K562 (cell line): ENCODE measurements around the gene RPE65. TPM values are rescaled to one million over a fixed set of nuclear protein-coding genes. Genes with fewer than 3 reads are reported as not detected.

ENCODE experiments used
- ATAC-seq: fragments of 200-7000 bp; cut with Tn5 transposase; 3 replicates; pipeline ENCODE4 v1.9.1; 2020; ENCODE audit warnings: moderate library complexity
- BruUV-seq: library from RNA; stranded (reverse); fragments of 400-500 nt; replicated peaks from 2 replicates; lab custom pipeline; 2021; lab: Mats Ljungman, UMichigan
- CTCF ChIA-PET: fragments of 300-600 bp; formaldehyde crosslinking; extraction: SDS; loops from one replicate; lab custom pipeline; 2021; ENCODE audit warnings: low intra/inter-chr PET ratio; lab: Yijun Ruan, JAX
- POLR2A ChIA-PET: fragments of 300-600, 350-650 bp; sonication (Branson Sonifier 250); formaldehyde crosslinking; extraction: SDS; loops from one replicate; lab custom pipeline; 2021; ENCODE audit warnings: antibody characterized with exemption, inconsistent platforms; lab: Yijun Ruan, JAX
- DNase-seq, 4 experiments: peaks; one replicate each; pipeline versions ENCODE4 v3.0.0 to v3.0.0-alpha.2; 2011 to 2018; ENCODE audit warnings: low spot score in 3 of 4, mixed read lengths in 3 of 4; ENCODE audit errors: extremely low read depth in 1 of 4
- FAIRE-seq: peaks from 2 replicates; lab custom pipeline; 2011; peaks lifted over from hg19 to GRCh38; lab: Jason Lieb, UNC
- H2AFZ ChIP-seq: 2 replicates; pipeline ENCODE4 v1.6.0; 2011; ENCODE audit warnings: low read depth, low read length, control low read depth, inconsistent platforms
- H3K27ac ChIP-seq: fragments of 200-600 bp; 3 replicates; pipeline ENCODE4 v1.8.0; 2011; ENCODE audit warnings: low read depth, mild to moderate bottlenecking, control low read depth, inconsistent platforms, low read length, moderate library complexity, mixed read lengths; ENCODE audit errors: extremely low read depth
- H3K27me3 ChIP-seq, 2 experiments: fragments of 300-600 bp in 1 of 2; 2 replicates in 1 of 2; 3 replicates in 1 of 2; pipeline versions ENCODE4 v1.6.0 to v1.8.0; 2011; ENCODE audit warnings: inconsistent platforms in 2 of 2, low read length in 2 of 2, mild to moderate bottlenecking in 1 of 2, mixed read lengths in 1 of 2, moderate library complexity in 1 of 2; ENCODE audit not compliant: control insufficient read depth in 2 of 2, insufficient read depth in 2 of 2
- H3K36me3 ChIP-seq: fragments of 300-600 bp; 3 replicates; pipeline ENCODE4 v1.8.0; 2011; ENCODE audit warnings: mild to moderate bottlenecking, low read length, inconsistent platforms; ENCODE audit not compliant: control insufficient read depth, insufficient read depth
- H3K4me1 ChIP-seq, 2 experiments: fragments of 200-600 bp in 1 of 2; replicated peaks in 1 of 2; 2 replicates in 1 of 2; 3 replicates in 1 of 2; pipeline versions ENCODE4 v1.5.1 to v1.8.0; 2011; ENCODE audit warnings: inconsistent platforms in 2 of 2, low read length in 2 of 2, mild to moderate bottlenecking in 1 of 2, mixed read lengths in 1 of 2, moderate library complexity in 1 of 2; ENCODE audit not compliant: control insufficient read depth in 2 of 2, insufficient read depth in 2 of 2
- H3K4me2 ChIP-seq: 2 replicates; pipeline ENCODE4 v1.6.1; 2011; ENCODE audit warnings: low read length, control low read depth, inconsistent platforms, mixed read lengths; ENCODE audit not compliant: insufficient read depth
- H3K4me3 ChIP-seq: fragments of 200-600 bp; sonication (generic), shearing (Covaris generic); 2 replicates; pipeline ENCODE4 v1.5.1; 2016; ENCODE audit warnings: control low read depth, inconsistent platforms
- H3K79me2 ChIP-seq: fragments of 200-600 bp; 3 replicates; pipeline ENCODE4 v1.8.0; 2011; ENCODE audit warnings: low read length, inconsistent platforms; ENCODE audit not compliant: control insufficient read depth, insufficient read depth
- H3K9ac ChIP-seq, 2 experiments: 2 replicates each; pipeline versions ENCODE4 v1.6.0 to v1.6.1; 2011; ENCODE audit warnings: low read depth in 2 of 2, low read length in 2 of 2, control low read depth in 1 of 2, inconsistent platforms in 1 of 2, mild to moderate bottlenecking in 1 of 2, mixed read lengths in 1 of 2; ENCODE audit not compliant: insufficient read depth in 1 of 2
- H3K9me1 ChIP-seq: one replicate; pipeline ENCODE4 v1.6.0; 2011; ENCODE audit warnings: inconsistent platforms, mild to moderate bottlenecking, low read length, moderate library complexity; ENCODE audit not compliant: control insufficient read depth, insufficient read depth
- H3K9me3 ChIP-seq: replicated peaks from 2 replicates; pipeline ENCODE4 v1.5.1; 2011; ENCODE audit warnings: low read depth, low read length, inconsistent platforms; ENCODE audit not compliant: control insufficient read depth, insufficient read depth
- H4K20me1 ChIP-seq: replicated peaks from 2 replicates; pipeline ENCODE4 v1.6.1; 2011; ENCODE audit warnings: low read length, inconsistent platforms, mixed read lengths; ENCODE audit not compliant: control insufficient read depth, insufficient read depth
- BRF1 ChIP-seq: IDR thresholded peaks from 3 replicates; pipeline ENCODE4 v1.6.1; 2011; ENCODE audit warnings: borderline replicate concordance, mild to moderate bottlenecking; ENCODE audit not compliant: insufficient read length; ENCODE audit errors: extremely low read depth
- CBX8 ChIP-seq: fragments of 200-600 bp; sonication (generic); IDR thresholded peaks from 2 replicates; pipeline ENCODE4 v1.6.1; 2012; ENCODE audit warnings: borderline replicate concordance, mixed run types, low read depth, mild to moderate bottlenecking, moderate library complexity, mixed read lengths, low read length, control low read depth, inconsistent platforms; ENCODE audit not compliant: poor library complexity, severe bottlenecking; ENCODE audit errors: extremely low read depth
- ESRRB ChIP-seq: fragments of 250-450 bp; sonication (Bioruptor Pico); IDR thresholded peaks from 2 replicates; pipeline ENCODE4 v1.5.0; 2020; ENCODE audit warnings: mild to moderate bottlenecking, moderate library complexity, borderline replicate concordance
- EWSR1 ChIP-seq: fragments of 450-650 bp; IDR thresholded peaks from 2 replicates; pipeline ENCODE4 v1.6.1; 2018; ENCODE audit warnings: borderline replicate concordance, mild to moderate bottlenecking, low read depth, moderate library complexity; ENCODE audit not compliant: partially characterized antibody
- FOXJ2 ChIP-seq: fragments of 200-800 bp; sonication (Bioruptor generic); IDR thresholded peaks from 2 replicates; pipeline ENCODE4 v1.6.1; 2016; ENCODE audit warnings: missing genetic modification characterization, missing compliant biosample characterization
- HDAC3 ChIP-seq: fragments of 450-650 bp; IDR thresholded peaks from 2 replicates; pipeline ENCODE4 v1.6.1; 2018; ENCODE audit warnings: borderline replicate concordance, mild to moderate bottlenecking, moderate library complexity; ENCODE audit not compliant: partially characterized antibody
- IFI16 ChIP-seq: fragments of 250-450 bp; sonication (Bioruptor Pico); IDR thresholded peaks from 2 replicates; pipeline ENCODE4 v2.1.2; 2022; ENCODE audit warnings: mild to moderate bottlenecking, inconsistent platforms
- LARP7 ChIP-seq: fragments of 450-650 bp; IDR thresholded peaks from 2 replicates; pipeline ENCODE4 v1.6.1; 2016
- NFIC ChIP-seq: fragments of 450-650 bp; IDR thresholded peaks from 2 replicates; pipeline ENCODE4 v1.6.1; 2017; ENCODE audit warnings: mild to moderate bottlenecking, inconsistent platforms
- NR2C1 ChIP-seq, 2 experiments: fragments of 450-650 bp; IDR thresholded peaks; 2 replicates each; pipeline ENCODE4 v1.6.1; 2017; ENCODE audit warnings: mild to moderate bottlenecking in 2 of 2, antibody characterized with exemption in 1 of 2, inconsistent platforms in 1 of 2, missing compliant biosample characterization in 1 of 2, missing genetic modification characterization in 1 of 2
- PHB ChIP-seq: fragments of 250-450 bp; sonication (Bioruptor Pico); IDR thresholded peaks from 2 replicates; pipeline ENCODE4 v1.5.0; 2021
- PHF20 ChIP-seq: fragments of 450-650 bp; IDR thresholded peaks from 2 replicates; pipeline ENCODE4 v1.6.1; 2018; ENCODE audit not compliant: partially characterized antibody
- SIN3A ChIP-seq, 2 experiments: fragments of 150-350 bp in 1 of 2; IDR thresholded peaks; 2 replicates each; pipeline ENCODE4 v1.6.1; 2011 to 2016; ENCODE audit warnings: borderline replicate concordance in 2 of 2, low read depth in 2 of 2, low read length in 2 of 2, mild to moderate bottlenecking in 2 of 2, moderate library complexity in 2 of 2; ENCODE audit not compliant: control insufficient read depth in 1 of 2
- SRSF1 ChIP-seq: fragments of 200-400 bp; formaldehyde crosslinking; IDR thresholded peaks from 2 replicates; pipeline ENCODE4 v1.6.1; 2017; ENCODE audit warnings: mild to moderate bottlenecking, low read depth, low read length, moderate library complexity
- ZNF224 ChIP-seq: sonication (generic); formaldehyde crosslinking; IDR thresholded peaks from 2 replicates; pipeline ENCODE4 v1.8.0; 2022; ENCODE audit warnings: mild to moderate bottlenecking, missing genetic modification reagents
- ZNF589 ChIP-seq: fragments of 200-800 bp; sonication (Bioruptor generic); IDR thresholded peaks from 2 replicates; pipeline ENCODE4 v1.6.1; 2016; ENCODE audit warnings: low read depth, missing genetic modification characterization, missing compliant biosample characterization
- WGBS: fragments of 100-300 bp; shearing (Covaris generic); methylation state at CpG from one replicate; pipeline ENCODE4 v1.1.6; 2016; ENCODE audit warnings: low coverage, mixed read lengths; ENCODE audit not compliant: insufficient coverage; ENCODE audit errors: missing lambda C conversion rate; 5-methylcytosine and 5-hydroxymethylcytosine counted together
- in situ Hi-C: fragments of 300-500 bp; cut with MboI; formaldehyde crosslinking; loops from 4 replicates; pipeline ENCODE4 v1.15.0; 2018; ENCODE audit warnings: inconsistent platforms, mixed read lengths
- intact Hi-C: fragments of 100-400 bp; cut with micrococcal nuclease; formaldehyde crosslinking; loops from 2 replicates; pipeline ENCODE4 v1.14.2; 2022
- polyA plus RNA-seq, 8 experiments: library from polyadenylated mRNA; depleted of rRNA in 4 of 8; stranded (reverse) in 5 of 8; unstranded in 3 of 8; fragments of >200 nt; fragmentation: Nextera tagmentation in 2 of 8; fragmentation: Illumina TruSeq in 1 of 8; extraction: Ambion mirVana in 2 of 8; extraction: Trizol in 1 of 8; gene quantifications; 2 replicates each; pipeline versions ENCODE4 v1.2.1 to v1.2.3, GENCODE V29; 2011 to 2014; ENCODE audit warnings: inconsistent platforms in 1 of 8, missing spikeins in 1 of 8
- total RNA-seq, 7 experiments: library from RNA; depleted of rRNA in 6 of 7; stranded (reverse); fragments of >200 nt in 6 of 7; fragmentation: Illumina TruSeq in 2 of 7; extraction: Trizol in 2 of 7; gene quantifications; 2 replicates each; pipeline versions ENCODE4 v1.2.1 to v1.2.3, GENCODE V29; 2011 to 2021; ENCODE audit warnings: low replicate concordance in 1 of 7
- TF ChIP-seq, protein P1 (sequence below): sonication (generic); formaldehyde crosslinking; IDR thresholded peaks from 2 replicates; pipeline ENCODE4 v1.8.1; 2023; ENCODE audit warnings: mild to moderate bottlenecking, missing genetic modification reagents
- TF ChIP-seq, protein P2 (sequence below): fragments of 450-650 bp; IDR thresholded peaks from 2 replicates; pipeline ENCODE4 v1.6.1; 2016; ENCODE audit warnings: borderline replicate concordance

RPE65 gene
- total and polyA plus RNA-seq, 9 of the 15 experiments (the other 6 are each of a cell fraction or from before 2014, with no cell fraction given) = 0.14 TPM; not detected in 8

DNA sequence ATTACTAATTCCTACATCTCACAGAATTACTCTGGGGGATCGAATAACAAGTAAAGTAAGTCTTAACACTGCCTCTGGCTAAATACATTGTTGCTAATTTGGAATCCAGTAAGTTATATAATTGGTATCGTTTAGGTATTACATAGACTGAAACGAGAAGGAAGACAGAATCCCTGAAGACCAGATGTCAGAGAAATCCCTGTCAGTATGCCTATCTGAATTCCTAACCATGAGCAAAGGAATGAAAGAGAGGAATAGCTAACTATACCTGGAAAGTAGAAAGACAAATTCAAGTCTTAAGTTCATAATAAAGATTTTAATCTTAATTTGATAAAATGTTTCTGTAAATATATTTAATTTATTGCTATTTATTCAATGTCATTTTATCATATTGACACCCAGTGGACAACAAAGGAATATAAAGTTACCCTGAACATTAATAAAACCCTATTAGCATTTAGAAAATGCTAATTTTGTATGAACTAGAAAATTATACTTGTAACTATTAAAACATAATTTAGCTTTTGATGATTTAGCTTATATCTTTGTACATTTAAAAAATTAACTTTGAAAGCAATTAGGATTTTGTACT lies 35.8 kb upstream of the RPE65 start:
- H4K20me1 ChIP-seq = no peaks in the 10 kb centered on the region
- no peaks in the 10 kb centered on the region for H3K9me1 ChIP-seq
- ATAC-seq (no peak), FAIRE-seq (no peak), DNase-seq (no peak)
- intact Hi-C loops (no loop called here), in situ Hi-C loops (loop anchor here (25.0 kb wide), 1 partner anchor 1652 kb away; no protein-coding TSS in a partner anchor)
- no peak overlapping the region for H3K27ac ChIP-seq
- no peak overlapping the region for H2AFZ ChIP-seq
- no peaks in the 10 kb centered on the region for H3K27me3 ChIP-seq
- ChIA-PET POLR2A (interaction anchor here (0.7 to 1.2 kb wide), 2 partner anchors 10 to 12 kb away, joined by 3 to 4 read pairs; partner anchors contain the start of gene DEPDC1), CTCF (no interaction called here)
- no peaks in the 10 kb centered on the region for H3K9me3 ChIP-seq
- H3K79me2 ChIP-seq = peaks cover 4% of the 10 kb centered on the region; the same call in 1 of the 3 replicates
- no peaks in the 10 kb centered on the region for H3K4me1 ChIP-seq
- 79% methylated on average over 3 of the region's 3 CpGs for WGBS
- peaks cover 80% of the 10 kb centered on the region for H3K36me3 ChIP-seq
- H3K9ac ChIP-seq = no peak overlapping the region
- BruUV-seq = no TSS peak
- H3K4me2 ChIP-seq = no peak overlapping the region
- no peak overlapping the region for H3K4me3 ChIP-seq
- TF ChIP-seq, protein P1, sequence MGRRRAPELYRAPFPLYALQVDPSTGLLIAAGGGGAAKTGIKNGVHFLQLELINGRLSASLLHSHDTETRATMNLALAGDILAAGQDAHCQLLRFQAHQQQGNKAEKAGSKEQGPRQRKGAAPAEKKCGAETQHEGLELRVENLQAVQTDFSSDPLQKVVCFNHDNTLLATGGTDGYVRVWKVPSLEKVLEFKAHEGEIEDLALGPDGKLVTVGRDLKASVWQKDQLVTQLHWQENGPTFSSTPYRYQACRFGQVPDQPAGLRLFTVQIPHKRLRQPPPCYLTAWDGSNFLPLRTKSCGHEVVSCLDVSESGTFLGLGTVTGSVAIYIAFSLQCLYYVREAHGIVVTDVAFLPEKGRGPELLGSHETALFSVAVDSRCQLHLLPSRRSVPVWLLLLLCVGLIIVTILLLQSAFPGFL = no peak
- TF ChIP-seq HDAC3 = no peak
- no peak for TF ChIP-seq SIN3A (IDR thresholded peaks at IDR 0.05; ENCODE audit: borderline replicate concordance in 2 of 2, control insufficient read depth in 1 of 2, low read depth in 2 of 2, low read length in 2 of 2)
- no peak for TF ChIP-seq NR2C1 (IDR thresholded peaks at IDR 0.05)
- TF ChIP-seq NR2C1 (tag; IDR thresholded peaks at IDR 0.05) = no peak
- TF ChIP-seq ESRRB (CRISPR knock-in tag) = no peak
- TF ChIP-seq PHB (CRISPR knock-in tag) = no peak
- TF ChIP-seq NFIC = no peak
- no peak for TF ChIP-seq LARP7
- TF ChIP-seq SRSF1 = no peak
- no peak for TF ChIP-seq PHF20
- no peak for TF ChIP-seq EWSR1
- no peak for TF ChIP-seq ZNF589 (CRISPR knock-in tag)
- TF ChIP-seq BRF1 = no peak
- no peak for TF ChIP-seq ZNF224 (CRISPR knock-in tag)
- no peak for TF ChIP-seq FOXJ2 (tag)
- TF ChIP-seq CBX8 = no peak
- TF ChIP-seq IFI16 (CRISPR knock-in tag) = no peak
- TF ChIP-seq, protein P2, sequence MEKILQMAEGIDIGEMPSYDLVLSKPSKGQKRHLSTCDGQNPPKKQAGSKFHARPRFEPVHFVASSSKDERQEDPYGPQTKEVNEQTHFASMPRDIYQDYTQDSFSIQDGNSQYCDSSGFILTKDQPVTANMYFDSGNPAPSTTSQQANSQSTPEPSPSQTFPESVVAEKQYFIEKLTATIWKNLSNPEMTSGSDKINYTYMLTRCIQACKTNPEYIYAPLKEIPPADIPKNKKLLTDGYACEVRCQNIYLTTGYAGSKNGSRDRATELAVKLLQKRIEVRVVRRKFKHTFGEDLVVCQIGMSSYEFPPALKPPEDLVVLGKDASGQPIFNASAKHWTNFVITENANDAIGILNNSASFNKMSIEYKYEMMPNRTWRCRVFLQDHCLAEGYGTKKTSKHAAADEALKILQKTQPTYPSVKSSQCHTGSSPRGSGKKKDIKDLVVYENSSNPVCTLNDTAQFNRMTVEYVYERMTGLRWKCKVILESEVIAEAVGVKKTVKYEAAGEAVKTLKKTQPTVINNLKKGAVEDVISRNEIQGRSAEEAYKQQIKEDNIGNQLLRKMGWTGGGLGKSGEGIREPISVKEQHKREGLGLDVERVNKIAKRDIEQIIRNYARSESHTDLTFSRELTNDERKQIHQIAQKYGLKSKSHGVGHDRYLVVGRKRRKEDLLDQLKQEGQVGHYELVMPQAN = no peak
